Omental fat pad (tissue), 4 donors: ENCODE data around the gene IL26. TPM values are rescaled to one million over a fixed set of nuclear protein-coding genes. Genes with fewer than 3 reads are reported as not detected.

ENCODE experiments used
- ATAC-seq: fragments of 150-250 bp; one replicate; pipeline ENCODE4 v1.9.1; 2016; ENCODE audit warnings: mild to moderate bottlenecking, moderate library complexity; ENCODE audit not compliant: low FRiP score
- DNase-seq: peaks from one replicate; pipeline ENCODE4 v3.0.0-alpha.2; 2019; ENCODE audit warnings: low spot score
- CTCF ChIP-seq, 3 donors: fragments of 450-650 bp; IDR thresholded peaks; one replicate each; pipeline ENCODE4 v1.5.1; 2016 to 2017; ENCODE audit warnings: antibody characterized with exemption in 3 of 3, mild to moderate bottlenecking in 3 of 3, moderate library complexity in 2 of 3
- total RNA-seq, 4 donors: library from RNA; depleted of rRNA; stranded (reverse); fragments of >200 nt; gene quantifications; one replicate each; pipeline ENCODE4 v1.1.0, GENCODE V29; 2016

The IL26 gene
- total RNA-seq, 4 donors from 2014 or later = not detected

- no peak for ATAC-seq
- TF ChIP-seq CTCF (IDR thresholded peaks at IDR 0.05) = no peak
- no peak for DNase-seq
Observed at GRCh38 chr12:68252077-68252476, 26.5 kb upstream of the IL26 start.

DNA sequence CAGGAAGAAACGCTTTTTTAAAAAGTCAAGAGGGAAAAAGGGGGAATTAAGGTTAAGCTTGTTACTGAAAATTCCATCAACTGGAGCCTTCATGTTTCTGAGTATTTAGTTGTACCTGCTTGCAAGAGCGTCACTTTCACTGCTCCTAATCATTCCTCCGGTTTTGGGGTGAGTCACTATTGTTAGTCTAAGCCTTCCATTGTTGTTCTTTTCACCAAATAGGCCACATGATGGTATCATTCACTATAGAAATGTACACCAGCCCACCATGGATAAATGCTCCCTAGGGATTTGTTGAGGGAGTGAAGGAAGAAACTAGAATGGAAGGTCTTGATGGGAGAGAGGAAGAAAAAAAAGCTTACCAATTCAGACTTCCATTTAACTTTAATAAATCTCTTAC lies 24.8 kb upstream of the IL26 start:
- DNase-seq = no peak
- ATAC-seq = no peak
- TF ChIP-seq CTCF (IDR thresholded peaks at IDR 0.05) = no peak

DNA sequence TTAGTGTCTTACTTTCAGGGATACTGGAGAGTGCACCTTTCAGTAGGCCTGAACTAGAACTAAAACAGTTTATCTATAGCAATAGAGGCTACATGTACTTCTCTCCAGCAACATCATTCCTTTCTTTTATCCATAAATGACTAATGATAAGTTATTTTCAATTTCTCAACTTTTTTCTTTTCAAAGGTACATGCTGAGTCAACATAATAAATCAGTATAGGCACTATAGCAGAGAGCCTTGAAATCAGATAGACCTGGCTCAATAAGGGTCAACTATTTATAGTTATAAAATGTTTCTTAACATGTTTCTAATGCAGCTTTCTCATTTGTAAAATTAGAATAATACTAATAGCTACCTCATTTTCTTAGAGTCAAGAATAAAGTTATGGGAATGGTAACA lies 22.2 kb upstream of the IL26 start:
- no peak for ATAC-seq
- no peak for DNase-seq
- TF ChIP-seq CTCF (IDR thresholded peaks at IDR 0.05) = no peak

- peak; percentile 10 for ATAC-seq
Observed at GRCh38 chr12:68246350-68246749, 20.7 kb upstream of the IL26 start.

DNA sequence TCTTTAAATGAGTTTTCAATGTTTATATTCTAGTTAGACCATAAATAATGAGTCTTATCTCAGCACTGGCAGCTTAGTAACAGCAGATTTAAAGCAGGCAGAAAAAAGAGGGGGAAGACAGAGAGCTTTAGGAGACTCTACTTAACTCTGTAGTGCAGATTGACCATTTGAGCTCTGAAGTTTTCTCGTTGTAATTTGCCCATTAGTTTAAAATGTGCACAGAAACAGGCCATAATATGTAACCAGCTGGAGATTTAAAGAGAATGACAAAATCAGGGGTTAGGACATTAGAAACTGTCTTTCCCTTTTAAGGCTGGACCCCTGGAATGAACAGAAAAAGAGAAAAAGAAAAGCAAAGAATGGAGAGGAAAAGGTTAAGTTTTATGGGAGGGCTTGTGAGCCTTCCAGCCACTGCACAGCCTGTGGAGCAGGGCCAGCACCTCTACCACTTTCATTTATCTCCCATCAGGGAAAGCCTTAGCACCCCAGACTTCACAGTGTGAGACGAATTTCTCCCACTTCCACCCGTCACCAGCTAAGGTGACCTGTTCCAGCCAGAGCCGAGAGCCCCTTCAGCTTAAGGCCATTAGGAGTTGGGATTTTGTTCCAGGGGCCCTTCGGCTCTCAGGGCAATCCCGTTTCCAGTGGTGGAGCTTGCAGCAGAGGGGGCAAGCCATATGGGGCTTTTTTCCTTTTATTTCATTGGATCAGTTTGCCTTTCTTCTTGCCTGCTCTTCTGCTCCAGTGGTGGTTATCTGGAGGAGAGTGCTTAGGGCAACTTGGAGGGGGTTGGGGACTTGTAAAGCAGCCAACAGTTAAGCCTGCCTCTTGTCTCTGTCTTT lies 19.8 kb upstream of the IL26 start:
- peak; percentile 75 for ATAC-seq

More at GRCh38 chr12:68246350-68246749, 20.7 kb upstream of the IL26 start:
- DNase-seq = no peak
- no peak for TF ChIP-seq CTCF (IDR thresholded peaks at IDR 0.05)

DNA sequence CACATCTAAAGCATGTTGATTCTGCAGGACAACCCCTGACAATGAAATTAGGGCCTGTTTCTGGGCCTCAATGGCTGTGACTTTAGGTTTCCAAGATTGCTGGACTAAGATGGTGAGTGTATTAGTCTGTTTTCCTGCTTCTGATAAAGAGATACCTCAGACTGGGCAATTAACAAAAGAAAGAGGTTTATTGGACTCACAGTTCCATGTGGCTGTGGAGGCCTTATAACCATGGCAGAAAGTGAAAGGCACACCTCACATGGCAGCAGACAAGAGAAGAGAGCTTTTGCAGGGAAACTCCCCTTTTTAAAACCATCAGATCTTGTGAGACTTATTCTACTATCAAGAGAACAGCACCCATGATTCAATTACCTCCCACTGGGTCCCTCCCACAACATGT lies 17.2 kb upstream of the IL26 start:
- no peak for ATAC-seq
- DNase-seq = no peak
- TF ChIP-seq CTCF (IDR thresholded peaks at IDR 0.05) = no peak

More for the DNA sequence above, 19.8 kb upstream of the IL26 start:
- DNase-seq = no peak
- no peak for TF ChIP-seq CTCF (IDR thresholded peaks at IDR 0.05)

DNA sequence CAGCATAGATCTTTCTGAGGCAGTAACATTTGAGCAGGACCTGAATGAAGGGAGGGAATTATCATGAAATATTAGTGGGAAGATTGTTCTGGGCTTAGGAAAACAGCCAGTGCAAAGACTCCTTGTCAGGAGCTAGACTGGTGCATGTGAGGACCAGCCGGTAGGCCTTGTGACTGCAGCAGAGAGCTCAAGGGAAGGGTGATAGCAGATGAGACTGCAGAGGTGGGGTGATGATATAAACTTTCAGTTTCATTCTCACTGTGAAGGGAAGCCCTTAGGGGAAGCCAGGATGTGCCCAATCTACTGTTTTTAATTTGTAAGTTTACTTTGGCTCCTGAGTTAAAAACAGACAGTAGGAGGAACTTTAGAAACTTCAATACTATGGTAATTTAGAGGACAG lies 15.4 kb upstream of the IL26 start:
- no peak for TF ChIP-seq CTCF (IDR thresholded peaks at IDR 0.05)
- DNase-seq = no peak
- ATAC-seq = peak; percentile 52
